Measurements from ENCODE around the gene MED27. TPM values are rescaled to one million over a fixed set of nuclear protein-coding genes. Genes with fewer than 3 reads are reported as not detected.

The MED27 gene
- total and polyA plus RNA-seq, 9 of the 15 experiments (the other 6 are each of a cell fraction or from before 2014, with no cell fraction given), result 24.4 to 91.0 (median 36.1) TPM

DNA sequence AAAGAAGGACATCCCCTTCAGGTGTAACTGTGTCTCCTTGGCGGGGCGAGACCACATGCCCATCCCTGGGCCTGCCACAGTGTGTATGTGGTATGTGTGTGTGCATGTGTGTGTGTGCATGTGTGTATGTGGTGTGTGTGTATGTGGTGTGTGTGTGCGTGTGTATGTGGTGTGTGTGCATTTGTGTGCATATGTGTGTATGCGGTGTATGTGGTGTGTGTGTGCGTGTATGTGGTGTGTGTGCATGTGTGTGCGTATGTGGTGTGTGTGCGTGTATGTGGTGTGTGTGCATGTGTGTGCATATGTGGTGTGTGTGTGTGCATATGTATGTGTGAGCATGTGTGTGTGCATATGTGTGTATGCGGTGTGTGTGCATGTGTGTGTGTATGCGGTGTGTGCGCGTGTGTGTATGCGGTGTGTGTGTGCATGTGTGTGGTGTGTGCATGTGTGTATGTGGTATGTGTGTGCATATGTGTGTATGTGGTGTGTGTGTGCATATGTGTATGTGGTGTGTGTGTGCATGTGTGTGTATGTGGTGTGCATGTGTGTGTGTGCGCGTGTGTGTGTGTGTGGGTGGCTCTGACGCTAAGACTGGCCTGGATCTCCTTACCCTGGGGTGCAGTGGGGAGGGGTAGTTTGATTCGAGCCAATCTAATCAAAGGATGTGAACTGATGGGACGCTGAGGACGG, 231.9 kb downstream of the MED27 start:
- H3K4me3 ChIP-seq, result no peak overlapping the region
- H3K27ac ChIP-seq (ENCODE audit: extremely low read depth, low read depth, low read length), result no peak overlapping the region
- no TSS peak for BruUV-seq (replicated peaks)
- H3K4me1 ChIP-seq (replicated peaks in 1 of 2; ENCODE audit: control insufficient read depth in 2 of 2, insufficient read depth in 2 of 2, low read length in 2 of 2), result peaks cover 3 to 11% of the 10 kb centered on the region in 2 experiments; a peak in 4 of 5 replicates
- FAIRE-seq, result peak; percentile 11
- no peaks in the 10 kb centered on the region for H3K9me1 ChIP-seq (ENCODE audit: control insufficient read depth, insufficient read depth, low read length)
- CTCF ChIA-PET (ENCODE audit: low intra/inter-chr PET ratio), result no interaction called here
- H3K36me3 ChIP-seq (ENCODE audit: control insufficient read depth, insufficient read depth, low read length), result no peaks in the 10 kb centered on the region
- WGBS (ENCODE audit: insufficient coverage, low coverage, missing lambda C conversion rate), result 28% methylated on average over 11 of the region's 18 CpGs
- in situ Hi-C loops (cut with MboI) (no loop called here), intact Hi-C loops (cut with micrococcal nuclease) (no loop called here)
- H3K9me3 ChIP-seq (replicated peaks; ENCODE audit: control insufficient read depth, insufficient read depth, low read depth, low read length), result no peaks in the 10 kb centered on the region
- peaks cover 36 to 87% of the 10 kb centered on the region in 2 experiments for H3K27me3 ChIP-seq (ENCODE audit: control insufficient read depth in 2 of 2, insufficient read depth in 2 of 2, low read length in 2 of 2)
- H2AFZ ChIP-seq (ENCODE audit: low read depth, low read length), result no peak overlapping the region
- no peak for DNase-seq (ENCODE audit: extremely low read depth in 1 of 4, low spot score in 3 of 4)
- POLR2A ChIA-PET, result no interaction called here
- no peak overlapping the region for H3K9ac ChIP-seq (ENCODE audit: insufficient read depth in 1 of 2, low read depth in 2 of 2, low read length in 2 of 2)
- no peak overlapping the region for H3K4me2 ChIP-seq (ENCODE audit: insufficient read depth, low read length)
- ATAC-seq, result no peak
- 0 out of 2 replicates have a peak, but pooled peaks cover 6% of the 10 kb centered on the region for H4K20me1 ChIP-seq (replicated peaks; ENCODE audit: control insufficient read depth, insufficient read depth, low read length)
- H3K79me2 ChIP-seq (ENCODE audit: control insufficient read depth, insufficient read depth, low read length), result no peaks in the 10 kb centered on the region
- TF ChIP-seq BHLHE40 (IDR thresholded peaks at IDR 0.05; ENCODE audit: low read length) (no peak), RBM14 (IDR thresholded peaks at IDR 0.05; ENCODE audit: borderline replicate concordance, insufficient read depth, low read depth, low read length) (no peak), TEAD4 (IDR thresholded peaks at IDR 0.05; ENCODE audit: low read length) (no peak), TEAD4 (CRISPR knock-in tag; IDR thresholded peaks at IDR 0.05; ENCODE audit: borderline replicate concordance) (no peak), CBFB (CRISPR knock-in tag; IDR thresholded peaks at IDR 0.05) (no peak), CCNT2 (IDR thresholded peaks at IDR 0.05; ENCODE audit: borderline replicate concordance, extremely low read depth, insufficient read length, low read depth, low read length) (no peak), TFAP4 (CRISPR knock-in tag; IDR thresholded peaks at IDR 0.05; ENCODE audit: borderline replicate concordance) (no peak), CHD2 (IDR thresholded peaks at IDR 0.05; ENCODE audit: low read depth, low read length) (no peak), RAD21 (CRISPR knock-in tag; conservative IDR thresholded peaks at IDR 0.05 in 1 of 2, IDR thresholded peaks at IDR 0.05 in 1 of 2) (no peak), ZNF184 (CRISPR knock-in tag; IDR thresholded peaks at IDR 0.05) (no peak), ZKSCAN3 (CRISPR knock-in tag; IDR thresholded peaks at IDR 0.05) (no peak), HNRNPUL1 (IDR thresholded peaks at IDR 0.05; ENCODE audit: low read length) (no peak), RFX5 (IDR thresholded peaks at IDR 0.05; ENCODE audit: low read depth, low read length) (no peak)
- TF ChIP-seq, protein P1, sequence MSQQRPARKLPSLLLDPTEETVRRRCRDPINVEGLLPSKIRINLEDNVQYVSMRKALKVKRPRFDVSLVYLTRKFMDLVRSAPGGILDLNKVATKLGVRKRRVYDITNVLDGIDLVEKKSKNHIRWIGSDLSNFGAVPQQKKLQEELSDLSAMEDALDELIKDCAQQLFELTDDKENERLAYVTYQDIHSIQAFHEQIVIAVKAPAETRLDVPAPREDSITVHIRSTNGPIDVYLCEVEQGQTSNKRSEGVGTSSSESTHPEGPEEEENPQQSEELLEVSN (IDR thresholded peaks at IDR 0.05; ENCODE audit: borderline replicate concordance in 1 of 2, extremely low read depth in 1 of 2, insufficient read depth in 1 of 2, insufficient read length in 1 of 2, low read depth in 1 of 2, low read length in 1 of 2, poor library complexity in 1 of 2, severe bottlenecking in 1 of 2), result no peak
- TF ChIP-seq, protein P2, sequence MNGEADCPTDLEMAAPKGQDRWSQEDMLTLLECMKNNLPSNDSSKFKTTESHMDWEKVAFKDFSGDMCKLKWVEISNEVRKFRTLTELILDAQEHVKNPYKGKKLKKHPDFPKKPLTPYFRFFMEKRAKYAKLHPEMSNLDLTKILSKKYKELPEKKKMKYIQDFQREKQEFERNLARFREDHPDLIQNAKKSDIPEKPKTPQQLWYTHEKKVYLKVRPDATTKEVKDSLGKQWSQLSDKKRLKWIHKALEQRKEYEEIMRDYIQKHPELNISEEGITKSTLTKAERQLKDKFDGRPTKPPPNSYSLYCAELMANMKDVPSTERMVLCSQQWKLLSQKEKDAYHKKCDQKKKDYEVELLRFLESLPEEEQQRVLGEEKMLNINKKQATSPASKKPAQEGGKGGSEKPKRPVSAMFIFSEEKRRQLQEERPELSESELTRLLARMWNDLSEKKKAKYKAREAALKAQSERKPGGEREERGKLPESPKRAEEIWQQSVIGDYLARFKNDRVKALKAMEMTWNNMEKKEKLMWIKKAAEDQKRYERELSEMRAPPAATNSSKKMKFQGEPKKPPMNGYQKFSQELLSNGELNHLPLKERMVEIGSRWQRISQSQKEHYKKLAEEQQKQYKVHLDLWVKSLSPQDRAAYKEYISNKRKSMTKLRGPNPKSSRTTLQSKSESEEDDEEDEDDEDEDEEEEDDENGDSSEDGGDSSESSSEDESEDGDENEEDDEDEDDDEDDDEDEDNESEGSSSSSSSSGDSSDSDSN (IDR thresholded peaks at IDR 0.05; ENCODE audit: borderline replicate concordance in 1 of 2, low read depth in 2 of 2, low read length in 2 of 2), result no peak

Data from K562 (cell line).